A549 (cell line): ENCODE results near the gene PPP1R1C.

ENCODE experiments used
- CBX8 ChIP-seq: fragments of 200-600 bp; sonication (generic); IDR thresholded peaks from 2 replicates; pipeline ENCODE4 v1.6.1; 2016
- CEBPB ChIP-seq, 2 experiments: fragments of >200 bp in 1 of 2; sonication (Bioruptor Twin) in 1 of 2; formaldehyde crosslinking in 1 of 2; IDR thresholded peaks; 2 replicates each; pipeline ENCODE4 v1.6.1; 2012 to 2016
- CTCF ChIP-seq: fragments of >200 bp; sonication (Bioruptor Twin); formaldehyde crosslinking; IDR thresholded peaks from 3 replicates; pipeline ENCODE4 v1.5.1; 2016
- EP300 ChIP-seq, 2 experiments: fragments of >200 bp; sonication (Bioruptor Twin); formaldehyde crosslinking; IDR thresholded peaks; 2 replicates in 1 of 2; 3 replicates in 1 of 2; pipeline ENCODE4 v1.6.1; 2016 to 2017
- JUN ChIP-seq, 2 experiments: fragments of >200 bp; sonication (Bioruptor Twin); formaldehyde crosslinking; IDR thresholded peaks; 2 replicates in 1 of 2; 3 replicates in 1 of 2; pipeline ENCODE4 v1.6.1; 2016 to 2017
- KDM1A ChIP-seq: fragments of 200-600 bp; sonication (generic); IDR thresholded peaks from 2 replicates; pipeline ENCODE4 v1.6.1; 2016; ENCODE audit warnings: low read depth, mild to moderate bottlenecking
- MAFK ChIP-seq: fragments of 450-650 bp; IDR thresholded peaks from 2 replicates; pipeline ENCODE4 v1.6.1; 2014; ENCODE audit not compliant: partially characterized antibody
- NFE2L2 ChIP-seq: fragments of 150-350 bp; conservative IDR thresholded peaks from 2 replicates; pipeline ENCODE4 v1.6.1; 2014; ENCODE audit warnings: low read length
- POLR2A ChIP-seq: IDR thresholded peaks from 2 replicates; pipeline ENCODE4 v1.6.1; 2012; ENCODE audit warnings: mild to moderate bottlenecking, low read length
- SREBF2 ChIP-seq: fragments of 450-650 bp; IDR thresholded peaks from 2 replicates; pipeline ENCODE4 v1.6.1; 2014; ENCODE audit warnings: mild to moderate bottlenecking, moderate library complexity
- TF ChIP-seq, protein P1 (sequence below): fragments of 200-600 bp; sonication (generic); IDR thresholded peaks from 2 replicates; pipeline ENCODE4 v1.6.1; 2016; ENCODE audit warnings: antibody characterized with exemption, mild to moderate bottlenecking, moderate library complexity

- TF ChIP-seq, protein P1, sequence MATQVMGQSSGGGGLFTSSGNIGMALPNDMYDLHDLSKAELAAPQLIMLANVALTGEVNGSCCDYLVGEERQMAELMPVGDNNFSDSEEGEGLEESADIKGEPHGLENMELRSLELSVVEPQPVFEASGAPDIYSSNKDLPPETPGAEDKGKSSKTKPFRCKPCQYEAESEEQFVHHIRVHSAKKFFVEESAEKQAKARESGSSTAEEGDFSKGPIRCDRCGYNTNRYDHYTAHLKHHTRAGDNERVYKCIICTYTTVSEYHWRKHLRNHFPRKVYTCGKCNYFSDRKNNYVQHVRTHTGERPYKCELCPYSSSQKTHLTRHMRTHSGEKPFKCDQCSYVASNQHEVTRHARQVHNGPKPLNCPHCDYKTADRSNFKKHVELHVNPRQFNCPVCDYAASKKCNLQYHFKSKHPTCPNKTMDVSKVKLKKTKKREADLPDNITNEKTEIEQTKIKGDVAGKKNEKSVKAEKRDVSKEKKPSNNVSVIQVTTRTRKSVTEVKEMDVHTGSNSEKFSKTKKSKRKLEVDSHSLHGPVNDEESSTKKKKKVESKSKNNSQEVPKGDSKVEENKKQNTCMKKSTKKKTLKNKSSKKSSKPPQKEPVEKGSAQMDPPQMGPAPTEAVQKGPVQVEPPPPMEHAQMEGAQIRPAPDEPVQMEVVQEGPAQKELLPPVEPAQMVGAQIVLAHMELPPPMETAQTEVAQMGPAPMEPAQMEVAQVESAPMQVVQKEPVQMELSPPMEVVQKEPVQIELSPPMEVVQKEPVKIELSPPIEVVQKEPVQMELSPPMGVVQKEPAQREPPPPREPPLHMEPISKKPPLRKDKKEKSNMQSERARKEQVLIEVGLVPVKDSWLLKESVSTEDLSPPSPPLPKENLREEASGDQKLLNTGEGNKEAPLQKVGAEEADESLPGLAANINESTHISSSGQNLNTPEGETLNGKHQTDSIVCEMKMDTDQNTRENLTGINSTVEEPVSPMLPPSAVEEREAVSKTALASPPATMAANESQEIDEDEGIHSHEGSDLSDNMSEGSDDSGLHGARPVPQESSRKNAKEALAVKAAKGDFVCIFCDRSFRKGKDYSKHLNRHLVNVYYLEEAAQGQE = no peak
- TF ChIP-seq JUN (IDR thresholded peaks at IDR 0.05) (no peak), CTCF (no peak), CEBPB (IDR thresholded peaks at IDR 0.05) (no peak), POLR2A (no peak), CBX8 (no peak), NFE2L2 (no peak), KDM1A (no peak), EP300 (IDR thresholded peaks at IDR 0.05) (no peak), SREBF2 (no peak), MAFK (no peak)
These were observed 131.1 kb downstream of the PPP1R1C start for GRCh38 chr2:182116774-182117173.
